ENCODE data around the gene TUFM. TPM values are rescaled to one million over a fixed set of nuclear protein-coding genes. Genes with fewer than 3 reads are reported as not detected.
"Not testable (repeated sequence)": the region's sequence is repeated elsewhere in the genome, so short reads cannot be mapped to it uniquely, and the experiment has no call there.

TUFM gene
- total RNA-seq, 2 donors from 2014 or later, result 122 to 165 TPM

- H3K36me3 ChIP-seq, result peaks cover 69% of the 10 kb centered on the region
- no peak for DNase-seq (ENCODE audit: low spot score)
- H3K27ac ChIP-seq, result no peak overlapping the region
- TF ChIP-seq, protein P1, sequence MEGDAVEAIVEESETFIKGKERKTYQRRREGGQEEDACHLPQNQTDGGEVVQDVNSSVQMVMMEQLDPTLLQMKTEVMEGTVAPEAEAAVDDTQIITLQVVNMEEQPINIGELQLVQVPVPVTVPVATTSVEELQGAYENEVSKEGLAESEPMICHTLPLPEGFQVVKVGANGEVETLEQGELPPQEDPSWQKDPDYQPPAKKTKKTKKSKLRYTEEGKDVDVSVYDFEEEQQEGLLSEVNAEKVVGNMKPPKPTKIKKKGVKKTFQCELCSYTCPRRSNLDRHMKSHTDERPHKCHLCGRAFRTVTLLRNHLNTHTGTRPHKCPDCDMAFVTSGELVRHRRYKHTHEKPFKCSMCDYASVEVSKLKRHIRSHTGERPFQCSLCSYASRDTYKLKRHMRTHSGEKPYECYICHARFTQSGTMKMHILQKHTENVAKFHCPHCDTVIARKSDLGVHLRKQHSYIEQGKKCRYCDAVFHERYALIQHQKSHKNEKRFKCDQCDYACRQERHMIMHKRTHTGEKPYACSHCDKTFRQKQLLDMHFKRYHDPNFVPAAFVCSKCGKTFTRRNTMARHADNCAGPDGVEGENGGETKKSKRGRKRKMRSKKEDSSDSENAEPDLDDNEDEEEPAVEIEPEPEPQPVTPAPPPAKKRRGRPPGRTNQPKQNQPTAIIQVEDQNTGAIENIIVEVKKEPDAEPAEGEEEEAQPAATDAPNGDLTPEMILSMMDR (IDR thresholded peaks at IDR 0.05), result no peak
- H3K4me1 ChIP-seq, result peaks cover 0 to 19% of the 10 kb centered on the region in 2 donors
- H3K9me3 ChIP-seq, result no peaks in the 10 kb centered on the region
- H3K4me3 ChIP-seq, result no peak overlapping the region
- H3K27me3 ChIP-seq, result no peaks in the 10 kb centered on the region
These were observed 23.1 kb upstream of the TUFM start for GRCh38 chr16:28869201-28869600.

- not testable (repeated sequence) for DNase-seq (ENCODE audit: low spot score); H3K27ac ChIP-seq; H3K4me3 ChIP-seq; H3K9me3 ChIP-seq; H3K27me3 ChIP-seq
- peaks cover 56% of the 10 kb centered on the region for H3K36me3 ChIP-seq
- H3K4me1 ChIP-seq, result peaks cover 0 to 26% of the 10 kb centered on the region in 2 donors
These were observed 21.5 kb upstream of the TUFM start for GRCh38 chr16:28867646-28868045.

GRCh38 chr16:28867241-28867640 is 21.1 kb upstream of the TUFM start:
- Histone ChIP-seq H3K36me3 (peaks cover 54% of the 10 kb centered on the region), H3K27ac (no peak overlapping the region)

GRCh38 chr16:28866454-28866804 is 20.3 kb upstream of the TUFM start:
- Histone ChIP-seq H3K27ac (no peak overlapping the region), H3K36me3 (peaks cover 47% of the 10 kb centered on the region), H3K27me3 (no peaks in the 10 kb centered on the region), H3K4me3 (no peak overlapping the region), H3K9me3 (no peaks in the 10 kb centered on the region), H3K4me1 (peaks cover 0 to 31% of the 10 kb centered on the region in 2 donors)
- TF ChIP-seq, protein P1 (IDR thresholded peaks at IDR 0.05), result no peak
- no peak for DNase-seq (ENCODE audit: low spot score)

More at GRCh38 chr16:28867241-28867640, 21.1 kb upstream of the TUFM start:
- H3K27me3 ChIP-seq, result no peaks in the 10 kb centered on the region
- DNase-seq (ENCODE audit: low spot score), result no peak
- no peaks in the 10 kb centered on the region for H3K9me3 ChIP-seq
- peaks cover 0 to 30% of the 10 kb centered on the region in 2 donors for H3K4me1 ChIP-seq
- TF ChIP-seq, protein P1 (IDR thresholded peaks at IDR 0.05), result no peak
- H3K4me3 ChIP-seq, result no peak overlapping the region

GRCh38 chr16:28865722-28866453 is 19.7 kb upstream of the TUFM start:
- no peak for DNase-seq (ENCODE audit: low spot score)
- no peak overlapping the region for H3K4me3 ChIP-seq
- peaks cover 0 to 31% of the 10 kb centered on the region in 2 donors for H3K4me1 ChIP-seq
- H3K36me3 ChIP-seq, result peaks cover 42% of the 10 kb centered on the region
- no peaks in the 10 kb centered on the region for H3K27me3 ChIP-seq
- TF ChIP-seq, protein P1 (IDR thresholded peaks at IDR 0.05), result no peak
- H3K27ac ChIP-seq, result no peak overlapping the region
- H3K9me3 ChIP-seq, result no peaks in the 10 kb centered on the region

- Histone ChIP-seq H3K4me1 (peaks cover 0 to 31% of the 10 kb centered on the region in 2 donors), H3K9me3 (no peaks in the 10 kb centered on the region), H3K4me3 (peak overlapping the region in 1 of 2 donors; percentile 88), H3K27me3 (no peaks in the 10 kb centered on the region), H3K27ac (peak overlapping the region in 1 of 2 donors; percentile 98), H3K36me3 (peaks cover 35% of the 10 kb centered on the region)
- DNase-seq (ENCODE audit: low spot score), result no peak
- TF ChIP-seq, protein P1 (IDR thresholded peaks at IDR 0.05), result no peak
These were observed 19.0 kb upstream of the TUFM start for GRCh38 chr16:28865001-28865688.
